Liver (tissue), 3 donors: ENCODE measurements around the gene TMEM164.

ENCODE experiments used
- CTCF ChIP-seq: fragments of 150-350 bp; IDR thresholded peaks from 2 replicates; pipeline ENCODE4 v1.5.1; 2017; ENCODE audit warnings: improper control_type of control experiment, low read depth, low read length; ENCODE audit not compliant: missing input control
- EGR1 ChIP-seq, 2 donors: IDR thresholded peaks; 2 replicates each; pipeline ENCODE4 v1.6.1; 2016 to 2018; ENCODE audit warnings: antibody characterized with exemption in 2 of 2, low read depth in 2 of 2
- FOXA1 ChIP-seq: IDR thresholded peaks from 2 replicates; pipeline ENCODE4 v1.6.1; 2016; ENCODE audit warnings: antibody characterized with exemption
- GABPA ChIP-seq, 2 donors: IDR thresholded peaks in 1 of 2; conservative IDR thresholded peaks in 1 of 2; 2 replicates each; pipeline ENCODE4 v1.6.1; 2016; ENCODE audit warnings: antibody characterized with exemption in 2 of 2, mild to moderate bottlenecking in 1 of 2, moderate library complexity in 1 of 2
- MAX ChIP-seq: IDR thresholded peaks from 2 replicates; pipeline ENCODE4 v1.6.1; 2016; ENCODE audit warnings: antibody characterized with exemption
- NR2F2 ChIP-seq: IDR thresholded peaks from 2 replicates; pipeline ENCODE4 v1.6.1; 2016; ENCODE audit warnings: antibody characterized with exemption
- REST ChIP-seq: IDR thresholded peaks from 2 replicates; pipeline ENCODE4 v1.6.1; 2016; ENCODE audit warnings: antibody characterized with exemption, mild to moderate bottlenecking
- RXRA ChIP-seq, 2 donors: IDR thresholded peaks; 2 replicates each; pipeline ENCODE4 v1.6.1; 2017 to 2018; ENCODE audit warnings: antibody characterized with exemption in 2 of 2, mild to moderate bottlenecking in 1 of 2
- TAF1 ChIP-seq: conservative IDR thresholded peaks from 2 replicates; pipeline ENCODE4 v1.6.1; 2016; ENCODE audit warnings: antibody characterized with exemption, mild to moderate bottlenecking
- YY1 ChIP-seq: IDR thresholded peaks from 2 replicates; pipeline ENCODE4 v1.6.1; 2016; ENCODE audit warnings: antibody characterized with exemption, mild to moderate bottlenecking
- donor health status: healthy.
- donor health status: healthy.

GRCh38 chrX:110204986-110205385 lies 202.1 kb downstream of the TMEM164 start:
- TF ChIP-seq EGR1 (IDR thresholded peaks at IDR 0.05; ENCODE audit: low read depth in 2 of 2) (no peak), TAF1 (no peak), RXRA (IDR thresholded peaks at IDR 0.05) (no peak), FOXA1 (no peak), GABPA (IDR thresholded peaks at IDR 0.05 in 1 of 2, conservative IDR thresholded peaks at IDR 0.05 in 1 of 2) (no peak), CTCF (no peak), MAX (no peak), YY1 (no peak), NR2F2 (no peak), REST (no peak)
